HepG2 (cell line): Measurements from ENCODE around the gene SERPINF2. TPM values are rescaled to one million over a fixed set of nuclear protein-coding genes. Genes with fewer than 3 reads are reported as not detected.
A peak's percentile ranks its signal among the peaks of the same experiment; 100 is the strongest.

Experiments
- BRCA1 ChIP-seq: sonication (generic); formaldehyde crosslinking; IDR thresholded peaks from 2 replicates; pipeline ENCODE4 v1.4.0; 2020; ENCODE audit warnings: missing genetic modification reagents
- FOXA1 ChIP-seq, 2 experiments: fragments of 450-650 bp in 1 of 2; sonication (generic) in 1 of 2; formaldehyde crosslinking in 1 of 2; IDR thresholded peaks; 2 replicates each; pipeline versions ENCODE4 v1.4.0 to v1.6.1; 2016 to 2020; ENCODE audit warnings: missing genetic modification reagents in 1 of 2
- HMG20B ChIP-seq: conservative IDR thresholded peaks from 2 replicates; pipeline ENCODE4 v1.6.1; 2016; ENCODE audit warnings: missing genetic modification reagents, missing compliant biosample characterization
- HNF4A ChIP-seq: sonication (generic); formaldehyde crosslinking; IDR thresholded peaks from 2 replicates; pipeline ENCODE4 v1.4.0; 2020; ENCODE audit warnings: missing genetic modification reagents
- MAFF ChIP-seq: IDR thresholded peaks from 2 replicates; pipeline ENCODE4 v1.6.1; 2011; ENCODE audit warnings: low read depth, low read length, improper control_type of control experiment
- MBD4 ChIP-seq: IDR thresholded peaks from 2 replicates; pipeline ENCODE4 v1.6.1; 2012; ENCODE audit warnings: low read length, inconsistent platforms, borderline replicate concordance
- MYC ChIP-seq: sonication (generic); formaldehyde crosslinking; IDR thresholded peaks from 2 replicates; pipeline ENCODE4 v1.9.0; 2021; ENCODE audit warnings: missing genetic modification reagents, borderline replicate concordance
- NCOA5 ChIP-seq: sonication (generic); formaldehyde crosslinking; IDR thresholded peaks from 2 replicates; pipeline ENCODE4 v1.4.0; 2020; ENCODE audit warnings: missing genetic modification reagents
- RXRB ChIP-seq: IDR thresholded peaks from 2 replicates; pipeline ENCODE4 v1.6.1; 2016; ENCODE audit warnings: borderline replicate concordance, missing genetic modification reagents, missing compliant biosample characterization
- SRSF1 ChIP-seq: fragments of 200-400 bp; formaldehyde crosslinking; optimal IDR thresholded peaks from 2 replicates; pipeline ENCODE3; 2017; ENCODE audit warnings: mild to moderate bottlenecking, low read depth, low read length, moderate library complexity
- TBX3 ChIP-seq: fragments of 450-650 bp; IDR thresholded peaks from 2 replicates; pipeline ENCODE4 v1.6.1; 2017; ENCODE audit warnings: antibody characterized with exemption, mild to moderate bottlenecking, inconsistent platforms, borderline replicate concordance
- TOE1 ChIP-seq: sonication (generic); formaldehyde crosslinking; IDR thresholded peaks from 2 replicates; pipeline ENCODE4 v1.4.0; 2020; ENCODE audit warnings: mild to moderate bottlenecking, missing genetic modification reagents
- XBP1 ChIP-seq: sonication (generic); formaldehyde crosslinking; IDR thresholded peaks from 2 replicates; pipeline ENCODE4 v1.5.0; 2020; ENCODE audit warnings: missing genetic modification reagents
- YY1 ChIP-seq: IDR thresholded peaks from 2 replicates; pipeline ENCODE4 v1.6.1; 2011; ENCODE audit warnings: low read length, low read depth, moderate library complexity, mild to moderate bottlenecking; ENCODE audit not compliant: insufficient read depth, insufficient replicate concordance
- ZBTB42 ChIP-seq: sonication (generic); formaldehyde crosslinking; IDR thresholded peaks from 2 replicates; pipeline ENCODE4 v1.5.0; 2020; ENCODE audit warnings: mild to moderate bottlenecking, missing genetic modification reagents
- ZC3H13 ChIP-seq: sonication (generic); formaldehyde crosslinking; IDR thresholded peaks from 2 replicates; pipeline ENCODE4 v1.8.1; 2023; ENCODE audit warnings: mild to moderate bottlenecking, missing genetic modification reagents, moderate library complexity
- ZFAT ChIP-seq: sonication (generic); formaldehyde crosslinking; conservative IDR thresholded peaks from 2 replicates; pipeline ENCODE4 v1.8.1; 2023; ENCODE audit warnings: missing genetic modification reagents, inconsistent platforms
- ZNF10 ChIP-seq: sonication (generic); formaldehyde crosslinking; IDR thresholded peaks from 2 replicates; pipeline ENCODE4 v1.4.0; 2020; ENCODE audit warnings: mild to moderate bottlenecking, low read depth, missing genetic modification reagents, borderline replicate concordance
- ZNF235 ChIP-seq: sonication (generic); formaldehyde crosslinking; IDR thresholded peaks from 2 replicates; pipeline ENCODE4 v1.8.1; 2023; ENCODE audit warnings: mild to moderate bottlenecking, missing genetic modification reagents, borderline replicate concordance
- ZNF557 ChIP-seq: sonication (generic); formaldehyde crosslinking; IDR thresholded peaks from 2 replicates; pipeline ENCODE4 v1.4.0; 2020; ENCODE audit warnings: missing genetic modification reagents
- ZNF616 ChIP-seq: sonication (generic); formaldehyde crosslinking; IDR thresholded peaks from 2 replicates; pipeline ENCODE4 v1.5.0; 2020; ENCODE audit warnings: low read depth, mild to moderate bottlenecking, missing genetic modification reagents
- ZNF672 ChIP-seq: sonication (generic); formaldehyde crosslinking; IDR thresholded peaks from 2 replicates; pipeline ENCODE4 v1.8.1; 2022; ENCODE audit warnings: missing genetic modification reagents
- ZSCAN20 ChIP-seq: sonication (generic); formaldehyde crosslinking; IDR thresholded peaks from 2 replicates; pipeline ENCODE4 v1.4.0; 2020; ENCODE audit warnings: missing genetic modification reagents, mild to moderate bottlenecking, borderline replicate concordance
- ZSCAN9 ChIP-seq: IDR thresholded peaks from 2 replicates; pipeline ENCODE4 v1.6.1; 2016; ENCODE audit warnings: borderline replicate concordance
- polyA plus RNA-seq, 8 experiments: library from polyadenylated mRNA; depleted of rRNA in 3 of 8; stranded (reverse) in 7 of 8; unstranded in 1 of 8; fragments of >200 nt; fragmentation: Illumina TruSeq in 4 of 8; extraction: Trizol in 4 of 8; gene quantifications; 2 replicates each; pipeline versions ENCODE4 v1.2.1 to v1.2.3, GENCODE V29; 2011 to 2016; ENCODE audit warnings: low read depth in 4 of 8, missing spikeins in 1 of 8, mixed read lengths in 1 of 8; ENCODE audit not compliant: insufficient read depth in 1 of 8
- total RNA-seq, 5 experiments: library from RNA; depleted of rRNA; stranded (reverse); fragments of >200 nt; fragmentation: Illumina TruSeq; extraction: Trizol; gene quantifications; 2 replicates each; pipeline ENCODE4 v1.2.3, GENCODE V29; 2016; ENCODE audit warnings: low read depth in 1 of 5
- TF ChIP-seq, protein P1 (sequence below): sonication (generic); formaldehyde crosslinking; IDR thresholded peaks from 2 replicates; pipeline ENCODE4 v1.4.0; 2020; ENCODE audit warnings: missing genetic modification reagents, borderline replicate concordance
- TF ChIP-seq, protein P2 (sequence below): sonication (generic); formaldehyde crosslinking; conservative IDR thresholded peaks from 2 replicates; pipeline ENCODE4 v1.4.0; 2020; ENCODE audit warnings: missing genetic modification reagents
- TF ChIP-seq, protein P3 (sequence below): IDR thresholded peaks from 2 replicates; pipeline ENCODE4 v1.6.1; 2016; ENCODE audit warnings: low read depth, control low read depth

The SERPINF2 gene
- total and polyA plus RNA-seq, 2 of the 13 experiments (the other 11 are each of a cell fraction or from before 2014, with no cell fraction given): 309 to 548 TPM

DNA sequence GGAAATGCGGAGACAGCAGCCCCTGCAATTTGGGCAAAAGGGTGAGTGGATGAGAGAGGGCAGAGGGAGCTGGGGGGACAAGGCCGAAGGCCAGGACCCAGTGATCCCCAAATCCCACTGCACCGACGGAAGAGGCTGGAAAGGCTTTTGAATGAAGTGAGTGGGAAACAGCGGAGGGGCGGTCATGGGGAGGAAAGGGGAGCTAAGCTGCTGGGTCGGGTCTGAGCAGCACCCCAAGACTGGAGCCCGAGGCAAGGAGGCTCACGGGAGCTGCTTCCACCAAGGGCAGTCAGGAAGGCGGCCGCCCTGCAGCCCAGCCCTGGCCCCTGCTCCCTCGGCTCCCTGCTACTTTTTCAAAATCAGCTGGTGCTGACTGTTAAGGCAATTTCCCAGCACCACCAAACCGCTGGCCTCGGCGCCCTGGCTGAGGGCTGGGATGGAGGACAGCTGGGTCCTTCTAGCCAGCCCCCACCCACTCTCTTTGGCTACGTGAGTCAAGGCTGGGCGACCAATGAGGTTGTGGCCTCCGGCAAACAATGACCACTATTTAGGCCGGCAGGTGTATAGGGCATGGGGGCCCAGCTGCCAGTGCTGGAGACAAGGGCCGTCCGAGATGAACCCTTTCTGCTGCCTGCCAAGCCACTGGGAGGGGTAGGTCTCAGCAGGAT is 19.7 kb downstream of the SERPINF2 start (continued):
- no peak for TF ChIP-seq TOE1
- TF ChIP-seq, protein P1, sequence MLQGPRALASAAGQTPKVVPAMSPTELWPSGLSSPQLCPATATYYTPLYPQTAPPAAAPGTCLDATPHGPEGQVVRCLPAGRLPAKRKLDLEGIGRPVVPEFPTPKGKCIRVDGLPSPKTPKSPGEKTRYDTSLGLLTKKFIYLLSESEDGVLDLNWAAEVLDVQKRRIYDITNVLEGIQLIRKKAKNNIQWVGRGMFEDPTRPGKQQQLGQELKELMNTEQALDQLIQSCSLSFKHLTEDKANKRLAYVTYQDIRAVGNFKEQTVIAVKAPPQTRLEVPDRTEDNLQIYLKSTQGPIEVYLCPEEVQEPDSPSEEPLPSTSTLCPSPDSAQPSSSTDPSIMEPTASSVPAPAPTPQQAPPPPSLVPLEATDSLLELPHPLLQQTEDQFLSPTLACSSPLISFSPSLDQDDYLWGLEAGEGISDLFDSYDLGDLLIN (CRISPR knock-in tag): no peak
- no peak for TF ChIP-seq ZNF10 (CRISPR knock-in tag)
- TF ChIP-seq ZNF616 (CRISPR knock-in tag): peak; percentile 28; the same call in 1 of the 2 replicates
- no peak for TF ChIP-seq ZBTB42 (CRISPR knock-in tag)
- TF ChIP-seq FOXA1 (IDR thresholded peaks at IDR 0.05): no peak
- TF ChIP-seq FOXA1 (CRISPR knock-in tag; IDR thresholded peaks at IDR 0.05): 0 out of 2 replicates have a peak, but pooled peaks have one; percentile 37
- no peak for TF ChIP-seq BRCA1 (CRISPR knock-in tag)
- TF ChIP-seq MBD4: no peak
- TF ChIP-seq, protein P2, sequence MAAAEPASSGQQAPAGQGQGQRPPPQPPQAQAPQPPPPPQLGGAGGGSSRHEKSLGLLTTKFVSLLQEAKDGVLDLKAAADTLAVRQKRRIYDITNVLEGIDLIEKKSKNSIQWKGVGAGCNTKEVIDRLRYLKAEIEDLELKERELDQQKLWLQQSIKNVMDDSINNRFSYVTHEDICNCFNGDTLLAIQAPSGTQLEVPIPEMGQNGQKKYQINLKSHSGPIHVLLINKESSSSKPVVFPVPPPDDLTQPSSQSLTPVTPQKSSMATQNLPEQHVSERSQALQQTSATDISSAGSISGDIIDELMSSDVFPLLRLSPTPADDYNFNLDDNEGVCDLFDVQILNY (CRISPR knock-in tag): no peak
- TF ChIP-seq RXRB: no peak
- no peak; the same call in 1 of the 2 replicates for TF ChIP-seq MYC (CRISPR knock-in tag)
- no peak for TF ChIP-seq NCOA5
- peak; percentile 35; the same call in 1 of the 2 replicates for TF ChIP-seq ZSCAN20
- TF ChIP-seq ZC3H13 (CRISPR knock-in tag): no peak
- peak; percentile 43 for TF ChIP-seq YY1
- TF ChIP-seq ZNF557 (CRISPR knock-in tag): no peak
- TF ChIP-seq, protein P3, sequence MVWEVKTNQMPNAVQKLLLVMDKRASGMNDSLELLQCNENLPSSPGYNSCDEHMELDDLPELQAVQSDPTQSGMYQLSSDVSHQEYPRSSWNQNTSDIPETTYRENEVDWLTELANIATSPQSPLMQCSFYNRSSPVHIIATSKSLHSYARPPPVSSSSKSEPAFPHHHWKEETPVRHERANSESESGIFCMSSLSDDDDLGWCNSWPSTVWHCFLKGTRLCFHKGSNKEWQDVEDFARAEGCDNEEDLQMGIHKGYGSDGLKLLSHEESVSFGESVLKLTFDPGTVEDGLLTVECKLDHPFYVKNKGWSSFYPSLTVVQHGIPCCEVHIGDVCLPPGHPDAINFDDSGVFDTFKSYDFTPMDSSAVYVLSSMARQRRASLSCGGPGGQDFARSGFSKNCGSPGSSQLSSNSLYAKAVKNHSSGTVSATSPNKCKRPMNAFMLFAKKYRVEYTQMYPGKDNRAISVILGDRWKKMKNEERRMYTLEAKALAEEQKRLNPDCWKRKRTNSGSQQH (CRISPR knock-in tag): no peak
- no peak; the same call in 1 of the 2 replicates for TF ChIP-seq HMG20B (CRISPR knock-in tag)
- TF ChIP-seq ZSCAN9 (CRISPR knock-in tag): no peak; the same call in 1 of the 2 replicates
- TF ChIP-seq ZNF235 (CRISPR knock-in tag): no peak; the same call in 1 of the 2 replicates
- TF ChIP-seq TBX3: no peak
- no peak for TF ChIP-seq ZFAT (CRISPR knock-in tag)
- TF ChIP-seq SRSF1: no peak
- no peak for TF ChIP-seq MAFF
- no peak for TF ChIP-seq HNF4A (CRISPR knock-in tag)
- no peak for TF ChIP-seq ZNF672 (CRISPR knock-in tag)
- no peak for TF ChIP-seq XBP1 (CRISPR knock-in tag)
